PC-3 (cell line): ENCODE results near the gene BDKRB2.

Source experiments
- CTCF ChIP-seq: fragments of 300-600 bp; sonication (generic); conservative IDR thresholded peaks from 2 replicates; pipeline ENCODE4 v1.5.1; 2017; ENCODE audit warnings: antibody characterized with exemption, low read depth, mild to moderate bottlenecking, low read length
- EZH2 ChIP-seq: fragments of 300-600 bp; sonication (generic); IDR thresholded peaks from one replicate; pipeline ENCODE4 v1.6.1; 2017; ENCODE audit warnings: antibody characterized with exemption, mild to moderate bottlenecking, low read length; ENCODE audit not compliant: unreplicated experiment
- EZH2phosphoT487 ChIP-seq: fragments of 300-600 bp; sonication (generic); IDR thresholded peaks from 2 replicates; pipeline ENCODE4 v1.6.1; 2018; ENCODE audit warnings: mild to moderate bottlenecking, antibody characterized with exemption, low read length, borderline replicate concordance

- TF ChIP-seq CTCF (no peak), EZH2 (no peak), EZH2phosphoT487 (no peak)
Observed at GRCh38 chr14:96268431-96269358, 64.1 kb downstream of the BDKRB2 start.
